A673 (cell line): Measurements from ENCODE around the gene CAD.

Source experiments
- EZH2 ChIP-seq: fragments of 200-600 bp; sonication (generic); IDR thresholded peaks from 2 replicates; pipeline ENCODE4 v1.6.1; 2017; ENCODE audit warnings: borderline replicate concordance, low read depth, mild to moderate bottlenecking, mixed read lengths, antibody characterized with exemption, low read length; ENCODE audit not compliant: poor library complexity, severe bottlenecking
- TF ChIP-seq, protein P1 (sequence below): fragments of 300-800, 200-600 bp; sonication (generic); conservative IDR thresholded peaks from 2 replicates; pipeline ENCODE4 v1.5.1; 2017; ENCODE audit warnings: low read depth, mild to moderate bottlenecking, antibody characterized with exemption, low read length, moderate library complexity, mixed read lengths

GRCh38 chr2:27249891-27250651, 32.9 kb downstream of the CAD start:
- TF ChIP-seq, protein P1, sequence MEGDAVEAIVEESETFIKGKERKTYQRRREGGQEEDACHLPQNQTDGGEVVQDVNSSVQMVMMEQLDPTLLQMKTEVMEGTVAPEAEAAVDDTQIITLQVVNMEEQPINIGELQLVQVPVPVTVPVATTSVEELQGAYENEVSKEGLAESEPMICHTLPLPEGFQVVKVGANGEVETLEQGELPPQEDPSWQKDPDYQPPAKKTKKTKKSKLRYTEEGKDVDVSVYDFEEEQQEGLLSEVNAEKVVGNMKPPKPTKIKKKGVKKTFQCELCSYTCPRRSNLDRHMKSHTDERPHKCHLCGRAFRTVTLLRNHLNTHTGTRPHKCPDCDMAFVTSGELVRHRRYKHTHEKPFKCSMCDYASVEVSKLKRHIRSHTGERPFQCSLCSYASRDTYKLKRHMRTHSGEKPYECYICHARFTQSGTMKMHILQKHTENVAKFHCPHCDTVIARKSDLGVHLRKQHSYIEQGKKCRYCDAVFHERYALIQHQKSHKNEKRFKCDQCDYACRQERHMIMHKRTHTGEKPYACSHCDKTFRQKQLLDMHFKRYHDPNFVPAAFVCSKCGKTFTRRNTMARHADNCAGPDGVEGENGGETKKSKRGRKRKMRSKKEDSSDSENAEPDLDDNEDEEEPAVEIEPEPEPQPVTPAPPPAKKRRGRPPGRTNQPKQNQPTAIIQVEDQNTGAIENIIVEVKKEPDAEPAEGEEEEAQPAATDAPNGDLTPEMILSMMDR: peak; percentile 91
- no peak for TF ChIP-seq EZH2
